IPS DF 4.7 (cell line): Measurements from ENCODE around the gene RAG1.

ENCODE experiments used
- DNase-seq: peaks from one replicate; pipeline ENCODE4 v3.0.0-alpha.2; 2013; ENCODE audit warnings: low spot score; ENCODE audit errors: extremely low read depth

The RAG1 gene

GRCh38 chr11:36628141-36628540 is 60.3 kb downstream of the RAG1 start:
- DNase-seq, result no peak

GRCh38 chr11:36628765-36629244 is 61.0 kb downstream of the RAG1 start:
- DNase-seq, result no peak
